ENCODE results near the gene HIVEP3.

HIVEP3 gene

DNA sequence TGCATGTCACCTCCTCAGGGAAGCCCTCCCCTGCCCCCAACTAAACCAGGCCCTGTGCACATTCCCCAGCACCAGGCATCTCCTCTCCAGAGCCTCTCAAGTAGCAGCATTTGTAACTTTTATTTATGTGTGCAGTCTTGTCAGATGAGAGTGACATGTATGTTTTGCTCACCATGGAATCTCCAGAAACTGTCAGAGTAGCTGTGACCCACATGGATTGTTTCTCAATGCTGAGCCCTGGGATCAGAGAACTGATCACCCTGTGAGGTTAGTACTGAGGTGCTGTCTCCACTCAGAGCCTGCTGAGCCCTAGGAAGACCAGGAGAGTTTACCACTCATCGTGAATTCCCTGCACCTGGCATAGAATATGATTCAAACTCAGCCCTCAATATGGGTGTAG is 243.3 kb downstream of the HIVEP3 start:
- no peak for DNase-seq

DNA sequence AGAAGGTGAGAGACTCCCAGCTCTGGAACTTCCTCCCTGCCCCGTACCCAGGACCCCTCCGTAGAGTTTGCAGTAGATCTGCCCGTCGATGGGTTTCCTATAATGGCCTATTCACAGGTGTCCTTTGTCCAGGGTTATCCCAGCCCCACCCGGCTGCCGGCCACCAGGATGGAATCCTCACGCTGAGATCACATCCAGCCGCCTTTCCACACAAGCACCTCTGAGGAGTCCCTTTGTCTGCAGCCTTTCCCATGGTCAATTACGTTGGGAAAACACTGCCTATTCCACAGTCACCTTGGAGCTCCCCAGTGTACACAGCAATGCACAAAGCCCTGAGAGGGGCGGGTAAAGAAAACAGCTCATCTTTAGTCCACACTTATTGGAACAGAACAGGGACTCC is 244.2 kb downstream of the HIVEP3 start:
- DNase-seq: no peak

DNA sequence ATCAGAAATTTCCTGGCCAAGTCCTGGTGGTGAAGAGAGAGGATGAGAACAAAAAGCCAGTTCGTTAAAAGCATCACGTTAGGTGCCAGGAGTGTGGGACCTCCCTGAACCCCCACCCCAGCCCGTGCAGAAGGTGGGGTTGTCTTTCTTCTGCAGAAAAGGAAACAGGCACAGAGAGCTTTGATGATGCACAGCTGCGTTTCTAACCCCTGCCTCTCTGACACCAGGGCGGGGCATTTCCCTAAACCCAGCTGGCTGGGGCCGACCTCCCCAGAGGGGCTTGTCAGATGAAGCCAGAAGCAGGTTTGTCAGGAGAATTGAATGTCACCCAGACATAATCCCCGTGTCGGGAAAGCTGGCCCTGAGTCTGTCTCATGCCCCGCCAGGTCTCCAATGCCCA is 244.9 kb downstream of the HIVEP3 start:
- no peak for DNase-seq

DNA sequence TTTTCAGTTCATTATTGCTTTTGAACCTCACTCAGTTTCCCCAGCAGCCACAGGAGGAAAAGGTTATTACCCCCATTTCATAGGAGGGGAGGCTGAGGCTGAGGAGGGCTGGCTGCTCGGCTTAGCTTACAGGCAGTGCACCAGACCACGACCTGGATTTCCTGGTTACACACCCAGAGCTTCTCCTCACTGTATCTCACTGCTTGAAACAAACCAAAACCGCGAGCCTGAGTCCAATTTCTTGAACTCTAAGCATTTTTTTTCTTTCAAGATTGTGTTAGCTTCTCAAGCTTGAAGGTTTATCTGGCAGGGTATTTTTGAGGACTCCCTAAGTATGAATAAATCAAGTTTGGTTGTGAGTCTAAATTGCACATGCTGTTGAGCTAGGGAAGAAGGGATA is 245.3 kb downstream of the HIVEP3 start:
- DNase-seq: no peak

DNA sequence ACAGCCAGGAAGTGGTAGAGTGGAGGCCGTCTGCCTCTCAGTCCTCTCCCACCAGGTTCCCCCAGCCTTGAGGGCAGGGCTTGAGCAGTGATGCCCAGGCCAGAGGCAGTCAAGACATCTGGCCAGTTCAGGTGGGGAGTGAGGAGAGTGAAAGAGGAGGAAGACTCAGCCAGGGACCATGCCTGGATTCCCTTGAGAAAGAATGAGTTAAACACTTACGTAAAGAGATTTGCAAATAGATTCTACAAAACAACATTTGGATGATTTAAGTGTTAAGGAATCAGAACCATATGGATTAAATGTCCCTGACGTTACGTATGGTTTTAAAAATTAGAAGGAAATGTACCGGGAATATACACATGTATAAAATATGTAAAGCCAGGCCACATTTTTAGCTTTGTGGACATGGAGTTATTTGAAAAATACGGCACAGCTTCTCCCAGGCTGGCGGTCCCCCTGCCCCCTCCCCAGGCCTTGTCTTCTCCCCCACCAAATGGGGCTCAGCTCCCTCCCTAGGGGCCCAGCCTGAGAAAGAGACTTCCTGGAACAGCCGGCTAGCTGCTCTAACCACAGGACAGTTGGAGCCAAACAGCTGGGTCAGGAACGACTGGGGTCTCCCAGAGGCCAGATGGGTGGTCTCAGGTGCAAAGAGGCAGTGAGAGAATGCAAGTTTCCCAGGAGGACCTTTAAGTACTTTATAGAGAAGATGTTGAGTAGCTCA is 245.9 kb downstream of the HIVEP3 start:
- DNase-seq: no peak

DNA sequence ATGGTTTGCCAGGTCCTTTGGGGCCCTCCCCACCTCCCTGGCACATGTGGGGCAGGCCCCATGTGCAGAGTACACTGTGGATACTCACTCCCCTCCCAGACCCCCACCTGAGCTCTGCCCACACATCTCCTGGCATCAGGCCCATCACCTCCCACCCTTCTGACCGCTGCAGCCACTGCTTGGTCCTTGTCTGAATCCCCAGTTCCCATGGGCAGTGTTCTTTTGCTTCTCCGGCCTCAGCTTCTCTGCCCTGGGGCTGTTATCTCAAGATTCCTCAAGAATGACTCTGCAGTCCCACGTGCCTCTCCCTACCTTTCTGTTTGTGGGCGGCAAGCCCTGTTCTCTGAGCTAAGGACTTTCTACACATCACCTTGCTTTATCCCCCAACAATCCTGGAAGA is 246.5 kb downstream of the HIVEP3 start:
- no peak for DNase-seq

DNA sequence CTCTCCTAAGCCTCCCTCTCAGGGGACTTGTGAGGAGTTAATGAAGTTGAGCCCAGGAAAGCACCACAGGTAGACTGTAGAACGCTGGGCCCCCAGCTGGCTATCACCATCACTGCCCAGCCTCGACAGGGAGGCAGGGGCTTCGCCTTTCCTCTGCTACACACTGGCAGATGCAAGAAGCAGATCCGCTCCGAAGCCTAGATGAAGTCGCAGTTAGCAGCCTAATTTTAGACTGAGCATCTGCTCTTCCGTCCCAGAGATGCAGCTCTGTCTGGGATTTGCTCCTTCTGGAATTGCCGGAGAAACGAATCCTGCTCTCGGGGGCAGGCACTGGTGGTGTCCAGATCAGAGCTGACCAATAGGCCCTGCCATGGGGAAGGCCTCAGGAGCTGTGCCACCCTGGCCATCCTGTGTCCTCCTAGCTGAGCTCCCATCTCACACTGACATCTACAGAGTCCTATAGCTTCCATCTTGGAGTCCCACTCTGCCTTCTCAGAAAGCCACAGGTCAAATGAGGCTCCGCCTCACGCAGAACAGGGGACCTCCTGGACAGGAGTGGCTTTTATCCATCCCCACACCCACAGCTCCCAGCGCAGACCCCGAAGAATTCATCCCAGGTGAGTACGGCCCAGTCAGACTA is 247.5 kb downstream of the HIVEP3 start:
- no peak for DNase-seq

DNA sequence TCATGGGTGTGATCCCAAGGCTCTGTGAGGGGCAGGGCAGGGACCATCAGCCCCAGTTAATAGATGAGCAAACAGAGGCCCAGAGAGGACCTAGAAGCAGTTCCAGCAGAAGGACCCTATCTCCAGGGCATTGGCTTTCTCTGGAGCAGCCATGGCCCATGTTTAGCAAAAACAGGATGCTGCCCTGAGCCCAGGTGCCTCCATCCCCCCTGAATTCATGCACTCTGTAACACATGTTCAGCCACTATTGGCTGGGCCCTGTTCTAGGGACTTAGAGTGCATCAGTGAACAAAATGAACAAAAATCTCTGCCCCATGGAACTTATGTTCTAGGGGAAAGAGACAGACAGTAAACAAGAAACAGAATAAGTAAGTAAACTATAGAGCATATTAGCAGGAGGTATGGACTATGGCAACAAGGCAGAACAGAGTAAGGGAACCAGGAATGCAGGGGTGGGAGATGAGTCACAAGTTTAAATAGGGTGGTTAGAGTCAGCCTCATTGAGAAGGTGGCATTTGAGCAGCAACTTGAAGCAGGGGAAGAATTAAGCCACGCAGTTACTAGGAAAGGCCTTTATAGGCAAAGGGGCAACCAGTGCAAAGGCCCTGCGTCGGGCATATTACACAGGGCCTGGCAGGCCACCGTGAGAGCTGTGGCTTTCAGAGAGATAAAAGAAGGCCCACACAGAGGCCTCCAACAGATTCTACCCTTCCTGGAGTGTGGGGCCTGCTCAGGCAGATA is 248.3 kb downstream of the HIVEP3 start:
- no peak for DNase-seq

DNA sequence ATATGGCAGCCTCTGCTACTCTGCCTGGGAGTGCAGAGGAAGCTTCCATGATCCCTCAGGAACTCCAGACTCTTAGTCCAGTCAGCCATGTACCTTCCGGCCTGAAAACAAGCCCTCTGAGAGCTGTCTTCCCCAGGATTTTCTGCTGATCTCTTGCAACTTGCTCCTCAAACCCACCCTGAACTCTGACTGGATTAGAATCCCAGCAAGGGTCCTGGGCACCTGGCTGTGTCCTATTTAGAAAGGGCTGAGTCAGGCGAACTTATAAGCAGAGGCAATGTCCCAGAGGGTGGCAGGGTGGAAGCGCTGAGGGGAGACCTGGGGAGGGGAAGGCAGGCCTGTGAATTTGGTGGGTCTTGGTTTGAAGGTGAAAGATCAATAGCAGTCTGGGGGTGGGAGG is 249.8 kb downstream of the HIVEP3 start:
- no peak for DNase-seq

DNA sequence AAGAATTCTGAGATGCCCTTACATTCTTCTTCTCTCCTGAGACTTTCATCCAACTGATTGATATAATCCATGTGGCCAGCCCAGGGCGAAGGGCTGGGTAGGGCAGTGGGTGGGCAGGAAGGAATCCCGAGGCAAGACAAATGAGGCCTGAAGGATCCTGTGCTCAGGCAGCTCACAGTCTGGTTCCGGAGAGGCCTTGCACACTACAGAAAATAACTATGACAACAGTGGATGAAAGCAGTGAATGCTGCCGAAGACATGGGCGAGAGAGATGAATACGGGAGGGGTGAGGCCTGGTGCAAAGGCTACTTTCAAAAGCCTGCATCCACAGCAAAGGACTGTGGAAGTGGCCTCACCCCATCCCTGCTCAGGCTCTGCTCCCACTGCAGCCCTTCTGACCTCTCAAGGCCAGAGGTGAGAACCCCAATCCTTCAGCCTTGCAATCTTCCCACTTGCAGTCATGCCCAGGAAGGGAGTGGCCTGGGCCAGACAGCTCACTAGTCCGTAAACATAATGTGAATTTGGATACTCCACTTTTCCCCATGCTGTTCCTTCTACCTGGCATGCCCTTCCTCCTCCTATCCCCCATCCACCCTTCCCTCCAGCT is 250.6 kb downstream of the HIVEP3 start:
- no peak for DNase-seq

DNA sequence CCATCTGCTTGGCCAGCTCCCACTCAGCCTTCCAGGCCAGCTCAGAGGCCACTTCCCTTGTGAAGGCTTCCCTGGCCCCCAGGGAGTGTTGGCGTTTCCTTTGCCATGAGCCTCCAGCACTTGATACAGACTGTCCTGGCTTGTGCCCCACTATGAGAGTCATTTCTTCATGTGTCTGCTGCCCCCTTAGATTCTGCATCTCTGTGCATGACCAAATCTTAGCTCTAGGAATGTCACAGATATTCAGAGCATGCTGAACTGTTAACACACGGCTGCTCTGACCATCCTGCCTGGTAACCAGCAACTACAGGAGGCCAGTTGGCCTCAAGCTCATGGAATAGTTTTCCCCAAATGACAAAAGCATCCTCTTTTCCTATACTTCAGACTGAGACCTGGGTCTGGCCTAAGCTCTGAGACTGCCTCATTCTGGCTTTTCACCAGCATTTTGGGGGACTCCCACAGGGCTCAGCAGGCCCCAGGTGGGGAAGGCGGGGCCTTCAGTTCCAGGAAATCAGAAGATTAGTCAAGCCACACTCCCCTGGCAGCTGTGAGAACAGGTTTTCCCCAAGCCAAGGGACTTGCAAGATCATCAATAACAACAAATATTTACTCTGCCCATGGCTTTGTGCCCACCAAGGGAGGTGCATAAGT is 251.6 kb downstream of the HIVEP3 start:
- DNase-seq: no peak

DNA sequence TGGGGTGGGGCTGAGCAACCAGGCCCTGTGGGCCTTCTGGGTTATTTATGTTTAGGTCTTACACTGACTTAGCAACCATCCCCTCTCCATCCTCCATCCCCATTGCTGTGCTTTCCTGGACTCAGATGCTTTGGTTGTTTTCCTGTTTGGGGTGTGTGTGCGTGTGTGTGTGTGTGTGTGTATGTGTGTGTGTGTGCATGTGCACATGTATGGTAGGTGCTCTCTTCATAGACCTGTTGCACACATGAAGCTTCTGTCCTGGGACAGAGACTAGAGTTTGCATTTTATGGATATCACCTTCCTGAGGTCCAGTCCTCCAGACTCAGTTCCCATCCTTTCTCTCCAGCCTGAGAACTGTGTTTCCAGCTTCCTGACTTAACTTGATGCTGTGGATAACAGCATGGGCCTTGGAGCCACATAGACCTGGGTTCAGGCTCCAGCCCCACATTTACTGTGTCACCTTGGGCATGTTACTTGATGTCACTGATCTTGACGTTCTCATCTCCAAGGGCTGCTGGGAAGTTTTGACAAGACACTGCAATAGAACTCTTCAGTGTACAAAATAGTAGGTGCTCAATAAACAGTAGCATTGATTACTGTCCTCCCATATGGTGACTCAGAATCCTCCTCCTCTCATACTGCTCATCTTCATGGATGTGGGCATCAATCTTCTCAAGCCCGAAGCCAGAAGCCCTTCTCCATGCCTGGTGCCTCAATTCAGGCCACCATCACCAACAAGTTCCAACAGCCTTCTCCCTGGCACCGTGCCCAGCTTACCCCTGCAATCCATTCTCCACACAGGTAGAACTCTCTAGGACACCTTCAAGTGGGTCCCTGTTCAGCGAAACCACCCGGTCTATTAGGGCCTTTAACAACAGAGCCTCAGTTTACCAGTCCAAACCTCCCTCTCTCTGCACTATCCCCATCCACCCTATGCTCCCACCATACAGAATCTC is 252.5 kb downstream of the HIVEP3 start:
- DNase-seq: no peak

DNA sequence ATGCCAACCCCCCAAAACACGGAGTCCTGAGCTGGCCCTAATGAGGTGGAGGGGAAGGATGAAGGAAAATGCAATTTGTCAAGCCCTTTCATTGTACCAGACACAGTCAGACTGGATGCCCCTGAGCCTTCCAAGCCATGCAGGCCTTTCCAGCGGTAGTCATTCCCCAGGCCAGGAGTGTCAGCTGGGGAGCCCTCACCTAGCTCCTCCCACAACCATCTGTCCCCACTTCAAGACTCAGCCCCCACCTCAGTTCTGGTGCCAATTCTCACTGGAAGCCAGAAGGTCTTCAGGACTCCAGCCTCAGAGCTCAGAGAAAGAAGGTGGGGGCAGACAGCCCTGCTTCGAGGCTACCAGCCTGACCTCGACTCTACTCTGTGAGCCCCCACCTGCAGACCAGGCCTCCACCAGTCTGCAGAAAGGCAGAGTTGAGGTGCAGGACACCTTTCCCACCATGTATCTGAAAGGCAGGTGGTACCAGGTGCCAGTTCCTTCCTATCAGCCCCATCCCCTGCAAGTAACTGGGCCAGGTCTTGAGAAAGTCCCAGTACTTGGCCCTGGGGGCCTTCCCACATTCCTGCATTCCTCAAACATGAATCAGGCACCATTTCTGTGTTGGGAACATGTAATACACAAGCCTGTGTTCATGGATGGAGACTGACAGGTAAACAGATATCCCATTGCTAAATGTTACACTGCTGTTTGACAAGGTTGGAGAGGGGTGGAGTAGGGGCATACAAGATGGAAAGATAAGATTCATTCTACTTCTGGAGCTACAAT is 253.7 kb downstream of the HIVEP3 start:
- no peak for DNase-seq

DNA sequence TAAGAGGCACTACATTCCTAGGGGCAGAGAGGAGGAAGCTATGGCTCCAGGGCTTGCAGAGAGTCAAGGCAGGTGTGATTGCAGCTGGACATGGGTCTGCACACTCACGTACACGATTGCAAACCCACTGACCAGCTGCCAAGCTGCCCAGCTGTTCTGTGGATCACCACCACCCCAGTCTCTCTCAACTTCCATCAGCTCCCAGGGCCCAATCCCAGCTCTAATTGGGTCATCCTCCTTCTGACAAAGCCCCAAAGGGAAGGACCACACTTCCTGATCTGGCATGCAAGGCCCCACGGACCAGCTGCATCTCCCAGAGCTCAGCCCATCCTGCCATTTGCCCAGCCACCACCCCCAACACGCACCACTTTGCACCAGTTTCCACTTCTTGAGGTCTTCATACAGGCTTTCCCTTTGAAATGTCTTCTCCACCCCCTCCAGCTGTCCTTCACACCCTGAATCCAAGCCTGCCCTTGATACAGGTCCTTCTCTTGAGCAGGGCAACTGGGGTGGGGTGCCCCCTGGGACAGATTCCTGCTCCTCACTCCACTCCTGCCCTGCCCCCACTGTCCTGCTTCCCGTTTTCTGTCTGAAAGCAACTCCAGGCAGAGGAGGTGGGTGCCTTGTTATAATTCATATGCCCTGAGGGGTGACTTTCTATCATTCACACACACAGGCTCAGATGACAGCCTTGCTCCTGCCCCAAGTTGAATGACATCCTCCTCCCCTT is 254.9 kb downstream of the HIVEP3 start:
- DNase-seq: no peak

DNA sequence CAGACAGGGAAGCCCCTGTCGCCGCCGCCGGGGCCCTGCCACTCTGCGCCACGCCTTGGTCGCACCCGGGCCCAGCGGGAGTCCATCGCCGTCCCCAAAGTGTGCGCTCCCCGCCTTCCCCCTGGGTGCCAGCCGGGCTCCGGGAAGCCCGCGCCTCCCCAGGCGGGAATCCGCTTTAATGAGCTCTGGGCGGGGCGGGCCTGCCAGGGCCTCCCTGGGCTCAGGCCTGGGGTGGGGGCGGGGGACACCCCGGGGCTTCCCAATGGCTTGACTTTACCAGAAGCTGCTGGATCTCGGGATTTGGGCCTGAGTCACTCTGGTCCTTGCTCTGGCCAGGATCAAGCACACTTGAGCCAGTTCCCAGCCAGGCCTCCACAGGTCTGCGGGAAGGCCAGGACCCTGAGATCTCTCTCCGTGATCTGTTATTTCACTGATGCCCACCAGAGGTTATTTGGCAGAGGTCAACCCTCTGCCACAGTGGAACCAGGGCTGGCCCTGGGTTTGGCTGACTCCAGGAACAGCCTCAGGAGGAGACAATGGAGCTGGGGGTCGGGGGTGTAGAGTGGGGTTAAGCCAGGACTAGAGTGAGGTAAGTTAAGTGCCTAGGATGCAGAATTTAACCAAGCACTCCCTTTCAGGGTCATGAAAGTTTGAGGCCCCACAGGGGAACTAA is 255.8 kb downstream of the HIVEP3 start:
- DNase-seq: no peak

DNA sequence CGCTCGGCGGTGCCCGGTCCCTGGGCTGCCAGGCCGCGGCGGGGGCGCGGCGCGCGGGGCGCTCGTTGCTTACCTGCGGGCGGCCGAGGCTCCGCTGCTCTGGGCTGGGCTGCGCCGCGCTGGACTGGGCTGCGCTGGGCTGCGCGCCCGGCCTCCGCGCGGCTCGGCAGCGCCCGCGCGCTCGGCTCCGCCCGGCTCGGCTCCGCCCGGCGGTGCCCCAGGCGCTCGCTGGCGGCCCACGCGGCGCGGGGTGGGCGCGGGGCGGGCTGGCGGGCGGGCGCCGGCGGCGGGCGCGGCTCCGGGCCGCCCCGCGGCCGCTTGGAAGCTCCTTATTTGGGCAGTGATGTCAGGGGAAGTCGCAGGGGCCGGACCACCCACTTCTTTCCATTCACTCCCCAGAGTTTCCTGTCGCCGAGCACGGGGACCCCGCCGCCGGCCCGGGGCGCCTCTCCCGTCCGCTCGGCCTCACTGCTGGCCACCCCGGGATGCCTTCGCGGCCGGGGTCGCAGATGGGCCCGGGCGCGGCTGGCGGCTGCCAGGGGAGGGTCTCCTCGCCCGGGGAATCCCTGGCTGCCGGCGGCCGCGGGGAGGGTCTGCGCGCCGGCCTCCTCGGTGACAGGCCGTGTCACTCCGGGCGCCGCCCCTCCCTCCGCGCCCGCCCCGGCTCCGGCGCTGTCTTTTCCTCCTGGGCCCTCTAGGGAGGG is 256.5 kb downstream of the HIVEP3 start:
- no peak for DNase-seq

DNA sequence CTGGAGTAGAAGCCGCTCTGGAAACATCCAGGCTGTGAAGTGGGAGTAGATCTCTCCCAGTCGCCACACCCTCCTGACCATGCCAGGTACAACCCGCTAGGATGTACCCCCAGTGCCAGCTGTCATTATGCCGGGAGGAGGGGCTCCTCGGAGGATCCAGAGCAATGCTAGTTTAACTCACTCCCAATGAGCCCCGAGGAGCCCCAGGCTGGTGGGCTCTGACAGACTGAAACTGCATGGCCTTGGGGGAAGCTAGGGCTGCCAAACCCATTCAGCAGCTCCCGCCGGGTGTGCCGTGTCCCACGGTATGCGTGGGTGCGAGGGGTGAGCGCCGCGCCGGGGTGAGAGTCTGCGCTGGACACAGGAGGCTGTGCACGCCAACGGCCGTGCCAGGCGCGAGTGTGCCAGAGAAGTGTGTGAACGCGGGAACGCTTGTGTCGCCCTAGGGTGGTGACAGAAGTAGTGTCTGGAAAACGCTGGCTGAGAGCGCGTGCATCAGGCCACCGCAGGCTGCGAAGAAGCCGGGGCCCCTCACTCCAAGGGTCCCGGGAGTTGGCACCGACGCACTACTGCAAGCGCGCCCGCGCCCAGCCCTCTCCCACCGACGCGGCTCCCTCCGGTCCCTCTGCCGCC is 257.2 kb downstream of the HIVEP3 start:
- no peak for DNase-seq

DNA sequence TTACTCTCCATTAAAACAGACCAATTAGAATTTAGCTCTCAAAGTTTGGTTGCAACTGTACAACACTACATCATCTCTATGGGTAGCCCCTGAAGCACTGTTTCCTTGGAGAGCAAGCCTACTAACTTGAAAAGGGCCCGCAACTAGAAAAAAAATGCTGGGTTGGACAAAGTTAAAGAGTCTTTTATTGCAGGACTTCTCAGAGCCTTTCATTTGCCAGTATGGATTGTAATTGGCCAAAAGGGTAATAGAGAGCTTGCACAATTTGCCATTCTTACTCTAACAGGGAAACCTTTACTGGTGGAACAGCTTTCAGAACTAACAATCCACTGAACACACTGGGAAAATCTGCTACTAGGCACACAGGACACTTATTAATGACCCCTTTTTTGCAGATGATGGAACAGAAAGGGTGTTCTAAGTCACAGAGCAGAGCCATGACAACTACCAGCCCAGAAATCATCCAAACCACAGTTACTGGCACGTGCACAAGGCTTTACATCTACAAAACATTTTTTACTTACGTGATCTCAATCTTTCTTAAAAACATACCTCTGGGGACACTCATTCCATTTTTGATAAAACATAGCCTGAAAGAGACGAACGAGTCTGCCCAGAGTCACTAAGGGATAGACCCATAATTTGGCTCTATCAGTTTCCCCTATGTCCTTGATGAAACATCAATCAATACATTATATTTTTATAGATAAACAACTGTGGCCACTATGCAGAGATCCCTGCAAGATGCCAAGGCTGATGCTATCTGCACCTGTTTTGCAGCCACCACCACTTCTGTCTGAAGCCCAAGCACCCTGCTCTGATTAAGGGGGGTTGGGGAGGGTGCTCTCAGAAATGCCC is 257.9 kb downstream of the HIVEP3 start:
- DNase-seq: no peak

Data from NCI-H1436 (cell line).